Measurements from ENCODE around the gene BAIAP2. TPM values are rescaled to one million over a fixed set of nuclear protein-coding genes. Genes with fewer than 3 reads are reported as not detected.

The BAIAP2 gene
- total and polyA plus RNA-seq, 8 donors = 4.7 to 16.4 (median 11.1) TPM

DNA sequence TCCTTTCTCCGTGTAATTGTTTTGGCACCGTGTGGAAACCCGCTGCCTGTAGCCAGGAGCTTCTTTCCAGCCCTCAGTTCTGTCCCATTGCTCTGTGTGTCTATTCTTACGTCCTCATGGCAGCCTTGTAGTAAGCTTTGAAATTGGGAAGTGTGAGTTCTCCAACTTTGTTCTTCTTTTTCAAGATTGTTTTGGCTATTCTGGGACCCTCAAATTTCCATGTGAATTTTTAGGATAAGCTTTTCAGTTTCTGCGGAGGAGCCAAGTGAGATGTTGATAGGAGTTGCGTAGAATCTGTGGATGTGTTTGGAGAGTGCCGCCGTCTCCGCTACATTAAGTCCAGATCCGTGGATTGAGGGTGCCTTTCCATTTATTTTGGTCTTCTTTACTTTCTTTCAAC lies 28.1 kb upstream of the BAIAP2 start:
- Histone ChIP-seq H3K27ac (no peak overlapping the region), H3K4me1 (peaks cover 0 to 9% (median 3%) of the 10 kb centered on the region in 3 donors), H3K4me3 (no peak overlapping the region), H3K9me3 (no peaks in the 10 kb centered on the region), H3K36me3 (no peaks in the 10 kb centered on the region), H3K27me3 (peaks cover 0 to 5% (median 0%) of the 10 kb centered on the region in 4 donors)
- FAIRE-seq = no peak
- peak in 1 of 6 donors; percentile 2 for DNase-seq
- ATAC-seq = no peak
- intact Hi-C loops (cut with DNase I) = no loop called here
- TF ChIP-seq, protein P1, sequence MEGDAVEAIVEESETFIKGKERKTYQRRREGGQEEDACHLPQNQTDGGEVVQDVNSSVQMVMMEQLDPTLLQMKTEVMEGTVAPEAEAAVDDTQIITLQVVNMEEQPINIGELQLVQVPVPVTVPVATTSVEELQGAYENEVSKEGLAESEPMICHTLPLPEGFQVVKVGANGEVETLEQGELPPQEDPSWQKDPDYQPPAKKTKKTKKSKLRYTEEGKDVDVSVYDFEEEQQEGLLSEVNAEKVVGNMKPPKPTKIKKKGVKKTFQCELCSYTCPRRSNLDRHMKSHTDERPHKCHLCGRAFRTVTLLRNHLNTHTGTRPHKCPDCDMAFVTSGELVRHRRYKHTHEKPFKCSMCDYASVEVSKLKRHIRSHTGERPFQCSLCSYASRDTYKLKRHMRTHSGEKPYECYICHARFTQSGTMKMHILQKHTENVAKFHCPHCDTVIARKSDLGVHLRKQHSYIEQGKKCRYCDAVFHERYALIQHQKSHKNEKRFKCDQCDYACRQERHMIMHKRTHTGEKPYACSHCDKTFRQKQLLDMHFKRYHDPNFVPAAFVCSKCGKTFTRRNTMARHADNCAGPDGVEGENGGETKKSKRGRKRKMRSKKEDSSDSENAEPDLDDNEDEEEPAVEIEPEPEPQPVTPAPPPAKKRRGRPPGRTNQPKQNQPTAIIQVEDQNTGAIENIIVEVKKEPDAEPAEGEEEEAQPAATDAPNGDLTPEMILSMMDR (IDR thresholded peaks at IDR 0.05) = no peak
- 66 to 73% methylated on average over 10 of the region's 10 CpGs for WGBS, 2 donors

DNA sequence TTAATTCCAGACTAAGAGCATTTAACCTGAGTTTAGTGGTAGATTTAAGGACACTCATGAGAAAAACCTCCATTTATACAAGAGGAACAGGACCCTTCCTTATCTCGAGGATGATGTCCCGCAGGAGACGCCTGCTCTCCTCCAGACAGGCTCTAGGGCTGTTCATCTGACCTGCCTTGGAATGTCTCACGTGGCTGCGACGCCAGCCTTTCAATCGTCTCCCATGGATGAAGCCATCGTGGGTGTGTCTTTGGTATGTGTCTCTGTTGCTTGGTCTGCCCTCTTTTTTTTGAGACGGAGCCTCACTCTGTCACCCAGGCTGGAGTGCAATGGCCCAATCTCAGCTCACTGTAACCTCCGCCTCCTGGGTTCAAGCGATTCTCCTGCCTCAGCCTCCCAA lies 26.8 kb upstream of the BAIAP2 start:
- WGBS, 2 donors = 81 to 85% methylated on average over 11 of the region's 11 CpGs
- ATAC-seq (no peak), FAIRE-seq (no peak), DNase-seq (peak in 1 of 6 donors; percentile 14)
- H3K27ac ChIP-seq = no peak overlapping the region
- peaks cover 0 to 5% (median 0%) of the 10 kb centered on the region in 4 donors for H3K27me3 ChIP-seq
- H3K4me3 ChIP-seq = no peak overlapping the region
- H3K9me3 ChIP-seq = no peaks in the 10 kb centered on the region
- TF ChIP-seq, protein P1 (IDR thresholded peaks at IDR 0.05) = no peak
- intact Hi-C loops (cut with DNase I) = no loop called here
- H3K36me3 ChIP-seq = no peaks in the 10 kb centered on the region
- H3K4me1 ChIP-seq = peaks cover 0 to 3% (median 0%) of the 10 kb centered on the region in 3 donors

DNA sequence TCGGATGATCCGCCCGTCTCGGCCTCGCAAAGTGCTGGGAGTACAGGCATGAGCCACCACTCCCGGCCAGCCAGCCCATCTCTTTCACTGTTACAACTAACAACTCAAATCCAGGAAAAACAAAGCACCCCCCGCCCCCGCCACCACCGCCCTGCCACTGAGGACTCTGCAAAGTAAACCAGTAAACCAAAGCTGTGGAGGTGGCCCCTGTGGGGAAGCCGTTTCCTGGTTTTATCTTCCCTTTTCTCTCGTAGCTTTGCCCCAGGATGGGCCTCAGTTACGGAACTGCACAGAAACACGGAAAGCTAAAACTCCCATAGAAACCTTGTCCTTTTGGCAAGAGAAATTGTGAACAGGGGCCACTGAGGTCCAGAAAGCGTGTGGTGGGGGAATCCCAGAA lies 25.8 kb upstream of the BAIAP2 start:
- no peaks in the 10 kb centered on the region for H3K9me3 ChIP-seq
- ATAC-seq (no peak), DNase-seq (peak in 2 of 6 donors; percentile 11 to 19), FAIRE-seq (no peak)
- intact Hi-C loops (cut with DNase I) = no loop called here
- peaks cover 0 to 3% (median 0%) of the 10 kb centered on the region in 4 donors for H3K27me3 ChIP-seq
- peaks cover 0 to 3% (median 0%) of the 10 kb centered on the region in 3 donors for H3K4me1 ChIP-seq
- no peaks in the 10 kb centered on the region for H3K36me3 ChIP-seq
- no peak overlapping the region for H3K4me3 ChIP-seq
- TF ChIP-seq, protein P1 (IDR thresholded peaks at IDR 0.05) = no peak
- 89 to 90% methylated on average over 14 of the region's 14 CpGs for WGBS, 2 donors
- H3K27ac ChIP-seq = no peak overlapping the region

DNA sequence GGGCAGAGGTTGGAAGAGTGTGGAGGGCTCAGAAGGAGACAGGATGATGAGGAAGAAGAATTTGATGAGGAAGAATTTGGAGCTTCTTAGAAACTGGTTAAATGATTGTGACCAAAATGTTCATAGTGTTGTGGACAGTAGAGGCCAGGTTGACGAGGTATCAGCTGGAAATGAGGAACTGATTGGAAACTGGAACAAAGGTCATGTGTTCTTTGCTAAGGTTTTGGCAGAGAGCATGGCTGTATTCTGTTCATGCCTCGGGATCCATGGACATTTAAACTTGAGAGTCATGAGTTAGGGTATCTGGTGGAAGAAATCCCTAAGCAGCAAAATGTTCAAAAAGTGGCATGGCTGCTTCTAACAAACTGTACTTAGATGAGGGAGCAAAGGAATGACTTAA lies 24.0 kb upstream of the BAIAP2 start:
- DNase-seq = no peak
- 50 to 52% methylated on average over 2 of the region's 2 CpGs for WGBS, 2 donors
- H3K36me3 ChIP-seq = no peaks in the 10 kb centered on the region
- FAIRE-seq = no peak
- H3K4me1 ChIP-seq = no peaks in the 10 kb centered on the region
- no peak overlapping the region for H3K27ac ChIP-seq
- intact Hi-C loops (cut with DNase I) = no loop called here
- H3K4me3 ChIP-seq = no peak overlapping the region
- no peak for ATAC-seq
- TF ChIP-seq, protein P1 (IDR thresholded peaks at IDR 0.05) = no peak
- H3K9me3 ChIP-seq = no peaks in the 10 kb centered on the region
- H3K27me3 ChIP-seq = no peaks in the 10 kb centered on the region

DNA sequence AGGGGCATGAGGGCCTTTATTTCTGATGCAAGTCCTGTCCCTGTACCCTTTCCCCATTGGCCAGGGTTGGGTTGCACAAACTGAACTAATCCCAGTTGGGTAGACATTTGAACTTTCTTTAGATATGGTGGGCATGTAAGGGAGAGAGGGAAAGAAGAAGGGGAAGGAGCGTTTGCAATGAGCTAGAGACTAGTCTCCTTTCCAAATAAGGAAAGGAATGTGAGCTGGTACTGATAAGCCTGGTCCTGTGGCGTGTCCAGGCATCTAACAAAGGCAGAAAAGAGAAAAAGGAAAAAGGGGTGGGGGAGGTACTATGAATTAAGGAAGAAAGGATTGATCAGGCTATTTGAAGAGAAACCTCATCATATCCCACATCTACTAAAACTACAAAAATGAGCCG lies 23.0 kb upstream of the BAIAP2 start:
- TF ChIP-seq, protein P1 (IDR thresholded peaks at IDR 0.05) = no peak
- WGBS, 2 donors = 74 to 84% methylated on average over 3 of the region's 3 CpGs
- Histone ChIP-seq H3K4me3 (no peak overlapping the region), H3K9me3 (no peaks in the 10 kb centered on the region), H3K27ac (no peak overlapping the region), H3K36me3 (no peaks in the 10 kb centered on the region), H3K4me1 (no peaks in the 10 kb centered on the region), H3K27me3 (no peaks in the 10 kb centered on the region)
- DNase-seq (no peak), ATAC-seq (no peak), FAIRE-seq (no peak)
- intact Hi-C loops (cut with DNase I) = no loop called here
